Measurements from ENCODE around the gene CFL1. TPM values are rescaled to one million over a fixed set of nuclear protein-coding genes. Genes with fewer than 3 reads are reported as not detected.

The CFL1 gene
- total RNA-seq, 1 experiment from 2014 or later, result 1,083 TPM

GRCh38 chr11:65883058-65883761, 25.2 kb upstream of the CFL1 start:
- no peak for DNase-seq
- no peak overlapping the region for H3K4me3 ChIP-seq (ENCODE audit: insufficient read depth, low read depth, low read length)
- peaks cover 34% of the 10 kb centered on the region for H3K36me3 ChIP-seq (replicated peaks; ENCODE audit: control insufficient read depth, insufficient read depth, low read length)
- H3K27me3 ChIP-seq (ENCODE audit: control insufficient read depth, insufficient read depth, low read length), result no peaks in the 10 kb centered on the region

- no peaks in the 10 kb centered on the region for H3K27me3 ChIP-seq (ENCODE audit: control insufficient read depth, insufficient read depth, low read length)
- no peak overlapping the region for H3K4me3 ChIP-seq (ENCODE audit: insufficient read depth, low read depth, low read length)
- peaks cover 33% of the 10 kb centered on the region for H3K36me3 ChIP-seq (replicated peaks; ENCODE audit: control insufficient read depth, insufficient read depth, low read length)
- DNase-seq, result no peak
Measured at GRCh38 chr11:65882120-65883057, 24.4 kb upstream of the CFL1 start.

- H3K36me3 ChIP-seq (replicated peaks; ENCODE audit: control insufficient read depth, insufficient read depth, low read length), result peaks cover 24% of the 10 kb centered on the region
- no peak overlapping the region for H3K4me3 ChIP-seq (ENCODE audit: insufficient read depth, low read depth, low read length)
- no peaks in the 10 kb centered on the region for H3K27me3 ChIP-seq (ENCODE audit: control insufficient read depth, insufficient read depth, low read length)
- DNase-seq, result no peak
Measured at GRCh38 chr11:65880844-65881421, 23.0 kb upstream of the CFL1 start.

- DNase-seq, result no peak
- H3K36me3 ChIP-seq (replicated peaks; ENCODE audit: control insufficient read depth, insufficient read depth, low read length), result peaks cover 19% of the 10 kb centered on the region
- no peaks in the 10 kb centered on the region for H3K27me3 ChIP-seq (ENCODE audit: control insufficient read depth, insufficient read depth, low read length)
- no peak overlapping the region for H3K4me3 ChIP-seq (ENCODE audit: insufficient read depth, low read depth, low read length)
Measured at GRCh38 chr11:65880027-65880426, 22.0 kb upstream of the CFL1 start.

- Histone ChIP-seq H3K27me3 (ENCODE audit: control insufficient read depth, insufficient read depth, low read length) (no peaks in the 10 kb centered on the region), H3K36me3 (replicated peaks; ENCODE audit: control insufficient read depth, insufficient read depth, low read length) (peaks cover 16% of the 10 kb centered on the region), H3K4me3 (ENCODE audit: insufficient read depth, low read depth, low read length) (no peak within 1 kb of the TSS)
- no peak for DNase-seq
Measured at GRCh38 chr11:65879617-65880016, 21.6 kb upstream of the CFL1 start, which contains the start of gene CTSW. Gene CTSW (plus strand): TSS chr11:65879837. CDS start chr11:65879855, 18 bp downstream.

GRCh38 chr11:65873318-65874156, 15.6 kb upstream of the CFL1 start:
- Histone ChIP-seq H3K36me3 (replicated peaks; ENCODE audit: control insufficient read depth, insufficient read depth, low read length) (no peaks in the 10 kb centered on the region), H3K27me3 (ENCODE audit: control insufficient read depth, insufficient read depth, low read length) (peaks cover 10% of the 10 kb centered on the region; the same call in 1 of the 2 replicates), H3K4me3 (ENCODE audit: insufficient read depth, low read depth, low read length) (peak overlapping the region; percentile 58)
- DNase-seq, result peak; percentile 100

- H3K4me3 ChIP-seq (ENCODE audit: insufficient read depth, low read depth, low read length), result peak within 1 kb of the TSS; percentile 58
- peak; percentile 89 for DNase-seq
- peaks cover 10% of the 10 kb centered on the region; the same call in 1 of the 2 replicates for H3K27me3 ChIP-seq (ENCODE audit: control insufficient read depth, insufficient read depth, low read length)
- no peaks in the 10 kb centered on the region for H3K36me3 ChIP-seq (replicated peaks; ENCODE audit: control insufficient read depth, insufficient read depth, low read length)
Measured at GRCh38 chr11:65872586-65873317, 14.8 kb upstream of the CFL1 start, which contains the start of gene EFEMP2. Gene EFEMP2 (minus strand): TSS chr11:65872800. CDS start chr11:65872354, 446 bp downstream.

GRCh38 chr11:65871811-65872548, 14.0 kb upstream of the CFL1 start:
- Histone ChIP-seq H3K27me3 (ENCODE audit: control insufficient read depth, insufficient read depth, low read length) (peaks cover 10% of the 10 kb centered on the region; the same call in 1 of the 2 replicates), H3K4me3 (ENCODE audit: insufficient read depth, low read depth, low read length) (peak overlapping the region; percentile 58), H3K36me3 (replicated peaks; ENCODE audit: control insufficient read depth, insufficient read depth, low read length) (no peaks in the 10 kb centered on the region)
- peak; percentile 89 for DNase-seq

- H3K27me3 ChIP-seq (ENCODE audit: control insufficient read depth, insufficient read depth, low read length), result peaks cover 10% of the 10 kb centered on the region; the same call in 1 of the 2 replicates
- H3K36me3 ChIP-seq (replicated peaks; ENCODE audit: control insufficient read depth, insufficient read depth, low read length), result no peaks in the 10 kb centered on the region
- no peak overlapping the region for H3K4me3 ChIP-seq (ENCODE audit: insufficient read depth, low read depth, low read length)
- peak; percentile 52 for DNase-seq
Measured at GRCh38 chr11:65870706-65871681, 13.0 kb upstream of the CFL1 start.

GRCh38 chr11:65870307-65870658, 12.3 kb upstream of the CFL1 start:
- Histone ChIP-seq H3K4me3 (ENCODE audit: insufficient read depth, low read depth, low read length) (no peak overlapping the region), H3K27me3 (ENCODE audit: control insufficient read depth, insufficient read depth, low read length) (peaks cover 10% of the 10 kb centered on the region; the same call in 1 of the 2 replicates), H3K36me3 (replicated peaks; ENCODE audit: control insufficient read depth, insufficient read depth, low read length) (peaks cover 2% of the 10 kb centered on the region; the same call in 1 of the 2 replicates)
- DNase-seq, result no peak

GRCh38 chr11:65869643-65870306, 11.8 kb upstream of the CFL1 start:
- H3K27me3 ChIP-seq (ENCODE audit: control insufficient read depth, insufficient read depth, low read length), result peaks cover 10% of the 10 kb centered on the region; the same call in 1 of the 2 replicates
- H3K36me3 ChIP-seq (replicated peaks; ENCODE audit: control insufficient read depth, insufficient read depth, low read length), result peaks cover 7% of the 10 kb centered on the region
- DNase-seq, result no peak
- no peak overlapping the region for H3K4me3 ChIP-seq (ENCODE audit: insufficient read depth, low read depth, low read length)
